Measurements from ENCODE around the gene SCIN.
"Not testable (repeated sequence)": the region's sequence is repeated elsewhere in the genome, so short reads cannot be mapped to it uniquely, and the experiment has no call there.

DNA sequence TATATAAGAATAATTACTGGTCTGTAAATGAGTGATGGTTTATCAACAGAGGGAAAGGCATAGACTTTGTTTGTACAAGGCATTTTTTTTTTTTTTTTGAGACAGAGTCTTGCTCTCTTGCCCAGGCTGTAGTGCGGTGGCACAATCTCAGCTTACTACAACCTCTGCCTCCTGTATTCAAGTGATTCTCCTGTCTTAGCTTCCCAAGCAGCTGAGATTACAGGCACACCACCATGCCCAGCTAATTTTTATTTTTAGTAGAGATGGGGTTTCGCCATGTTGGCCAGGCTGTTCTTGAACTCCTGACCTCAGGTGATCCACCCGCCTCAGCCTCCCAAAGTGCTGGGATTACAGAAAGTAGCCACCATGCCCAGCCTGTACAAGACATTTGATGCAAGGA is 120.9 kb downstream of the SCIN start:
- not testable (repeated sequence) for TF ChIP-seq POLR2A (IDR thresholded peaks at IDR 0.05)
- TF ChIP-seq, protein P1, sequence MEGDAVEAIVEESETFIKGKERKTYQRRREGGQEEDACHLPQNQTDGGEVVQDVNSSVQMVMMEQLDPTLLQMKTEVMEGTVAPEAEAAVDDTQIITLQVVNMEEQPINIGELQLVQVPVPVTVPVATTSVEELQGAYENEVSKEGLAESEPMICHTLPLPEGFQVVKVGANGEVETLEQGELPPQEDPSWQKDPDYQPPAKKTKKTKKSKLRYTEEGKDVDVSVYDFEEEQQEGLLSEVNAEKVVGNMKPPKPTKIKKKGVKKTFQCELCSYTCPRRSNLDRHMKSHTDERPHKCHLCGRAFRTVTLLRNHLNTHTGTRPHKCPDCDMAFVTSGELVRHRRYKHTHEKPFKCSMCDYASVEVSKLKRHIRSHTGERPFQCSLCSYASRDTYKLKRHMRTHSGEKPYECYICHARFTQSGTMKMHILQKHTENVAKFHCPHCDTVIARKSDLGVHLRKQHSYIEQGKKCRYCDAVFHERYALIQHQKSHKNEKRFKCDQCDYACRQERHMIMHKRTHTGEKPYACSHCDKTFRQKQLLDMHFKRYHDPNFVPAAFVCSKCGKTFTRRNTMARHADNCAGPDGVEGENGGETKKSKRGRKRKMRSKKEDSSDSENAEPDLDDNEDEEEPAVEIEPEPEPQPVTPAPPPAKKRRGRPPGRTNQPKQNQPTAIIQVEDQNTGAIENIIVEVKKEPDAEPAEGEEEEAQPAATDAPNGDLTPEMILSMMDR (IDR thresholded peaks at IDR 0.05): not testable (repeated sequence)

Measured in sigmoid colon (tissue), 3 donors.